Osteocyte (in vitro differentiated cells): Measurements from ENCODE around the gene CCDC60. TPM values are rescaled to one million over a fixed set of nuclear protein-coding genes. Genes with fewer than 3 reads are reported as not detected.

Source experiments
- DNase-seq: peaks from one replicate; pipeline ENCODE4 v3.0.0; 2021; ENCODE audit warnings: mixed read lengths; ENCODE audit not compliant: unreplicated experiment; ENCODE audit errors: extremely low spot score
- H3K27ac Mint-ChIP-seq: one replicate; pipeline ENCODE4 v1.8.0; 2021; ENCODE audit warnings: mild to moderate bottlenecking, mixed read lengths; ENCODE audit not compliant: unreplicated experiment
- H3K27me3 Mint-ChIP-seq: one replicate; pipeline ENCODE4 v1.8.0; 2021; ENCODE audit warnings: mixed read lengths; ENCODE audit not compliant: unreplicated experiment
- H3K36me3 Mint-ChIP-seq: one replicate; pipeline ENCODE4 v1.8.0; 2021; ENCODE audit warnings: mixed read lengths; ENCODE audit not compliant: unreplicated experiment
- H3K4me1 Mint-ChIP-seq: one replicate; pipeline ENCODE4 v1.8.0; 2021; ENCODE audit warnings: mixed read lengths; ENCODE audit not compliant: unreplicated experiment
- H3K4me3 Mint-ChIP-seq: one replicate; pipeline ENCODE4 v1.8.0; 2021; ENCODE audit warnings: mild to moderate bottlenecking, moderate library complexity, mixed read lengths; ENCODE audit not compliant: unreplicated experiment
- H3K9me3 Mint-ChIP-seq: one replicate; pipeline ENCODE4 v1.8.0; 2021; ENCODE audit warnings: mixed read lengths; ENCODE audit not compliant: unreplicated experiment
- total RNA-seq: library from RNA; stranded (reverse); gene quantifications from 2 replicates; pipeline ENCODE4 v1.2.1, GENCODE V29; 2021
- TF ChIP-seq, protein P1 (sequence below): fragments of 200-600 bp; sonication (generic); IDR thresholded peaks from 2 replicates; pipeline ENCODE4 v1.5.0; 2021; ENCODE audit warnings: antibody characterized with exemption, mild to moderate bottlenecking, moderate library complexity

The CCDC60 gene
- total RNA-seq, 1 donor from 2014 or later: not detected

DNA sequence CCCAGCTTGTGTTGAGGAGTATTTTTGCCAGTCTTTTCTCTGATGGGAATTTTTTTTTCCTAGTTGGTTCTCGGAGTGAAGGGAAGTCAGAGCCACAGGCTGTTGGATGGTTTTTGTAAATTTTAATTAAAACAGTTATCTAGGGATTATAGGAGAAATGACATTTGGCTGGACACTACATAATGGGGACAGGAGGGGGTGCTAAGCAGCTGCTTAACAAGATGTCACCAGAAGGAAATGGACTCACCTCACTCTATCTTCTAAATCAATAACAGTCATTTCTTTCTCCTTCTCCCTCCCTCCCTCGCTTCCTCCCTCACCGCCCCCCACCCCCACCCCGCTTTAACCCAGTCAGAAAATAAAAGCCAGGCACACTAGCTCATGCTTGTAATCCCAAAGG is 165.7 kb downstream of the CCDC60 start:
- no peaks in the 10 kb centered on the region for H3K36me3 Mint-ChIP-seq
- TF ChIP-seq, protein P1, sequence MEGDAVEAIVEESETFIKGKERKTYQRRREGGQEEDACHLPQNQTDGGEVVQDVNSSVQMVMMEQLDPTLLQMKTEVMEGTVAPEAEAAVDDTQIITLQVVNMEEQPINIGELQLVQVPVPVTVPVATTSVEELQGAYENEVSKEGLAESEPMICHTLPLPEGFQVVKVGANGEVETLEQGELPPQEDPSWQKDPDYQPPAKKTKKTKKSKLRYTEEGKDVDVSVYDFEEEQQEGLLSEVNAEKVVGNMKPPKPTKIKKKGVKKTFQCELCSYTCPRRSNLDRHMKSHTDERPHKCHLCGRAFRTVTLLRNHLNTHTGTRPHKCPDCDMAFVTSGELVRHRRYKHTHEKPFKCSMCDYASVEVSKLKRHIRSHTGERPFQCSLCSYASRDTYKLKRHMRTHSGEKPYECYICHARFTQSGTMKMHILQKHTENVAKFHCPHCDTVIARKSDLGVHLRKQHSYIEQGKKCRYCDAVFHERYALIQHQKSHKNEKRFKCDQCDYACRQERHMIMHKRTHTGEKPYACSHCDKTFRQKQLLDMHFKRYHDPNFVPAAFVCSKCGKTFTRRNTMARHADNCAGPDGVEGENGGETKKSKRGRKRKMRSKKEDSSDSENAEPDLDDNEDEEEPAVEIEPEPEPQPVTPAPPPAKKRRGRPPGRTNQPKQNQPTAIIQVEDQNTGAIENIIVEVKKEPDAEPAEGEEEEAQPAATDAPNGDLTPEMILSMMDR: no peak
- no peaks in the 10 kb centered on the region for H3K4me1 Mint-ChIP-seq
- no peaks in the 10 kb centered on the region for H3K27me3 Mint-ChIP-seq
- no peaks in the 10 kb centered on the region for H3K9me3 Mint-ChIP-seq
- no peak overlapping the region for H3K27ac Mint-ChIP-seq
- H3K4me3 Mint-ChIP-seq: no peak overlapping the region
- no peak for DNase-seq

DNA sequence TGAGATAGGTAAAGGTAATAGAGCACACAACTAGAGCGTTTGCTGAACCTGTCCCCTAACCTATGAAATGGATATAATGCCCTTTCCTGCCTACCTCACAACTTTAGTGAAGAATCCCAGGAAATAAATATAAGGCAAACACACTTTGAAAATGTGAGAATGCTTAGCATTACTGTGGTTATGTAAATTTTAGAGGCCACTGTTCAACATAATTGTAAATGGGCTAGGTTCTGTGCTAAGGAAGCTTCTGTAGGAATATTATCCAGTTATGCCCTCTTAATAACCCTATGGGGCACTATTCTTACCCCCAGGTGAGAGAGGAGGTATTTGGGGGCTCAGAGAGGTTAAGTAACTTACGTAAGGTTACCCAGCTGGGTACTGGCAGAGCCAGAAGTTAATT is 166.5 kb downstream of the CCDC60 start:
- Mint-ChIP-seq H3K9me3 (no peaks in the 10 kb centered on the region), H3K4me1 (no peaks in the 10 kb centered on the region), H3K4me3 (no peak overlapping the region), H3K36me3 (no peaks in the 10 kb centered on the region), H3K27ac (no peak overlapping the region), H3K27me3 (no peaks in the 10 kb centered on the region)
- no peak for DNase-seq
- TF ChIP-seq, protein P1: no peak

DNA sequence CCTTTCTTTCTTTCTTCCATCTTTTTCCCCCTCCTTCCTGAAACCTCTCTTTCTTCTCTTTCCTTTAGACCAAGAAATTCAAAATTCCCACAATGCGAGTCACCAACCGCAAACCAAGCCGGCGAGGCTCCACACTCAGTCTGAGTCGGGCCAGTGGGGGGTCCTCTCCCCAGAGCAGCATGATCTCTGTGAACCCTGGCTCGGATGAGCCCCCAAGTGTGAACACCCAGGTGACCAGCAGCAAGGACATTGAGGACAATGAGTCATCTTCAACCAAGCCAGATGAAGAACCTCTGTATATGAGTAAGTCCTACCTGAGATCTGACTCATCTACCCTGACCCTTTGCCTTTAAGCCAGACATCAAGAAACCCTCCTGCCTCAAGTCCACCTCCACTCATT is 170.5 kb downstream of the CCDC60 start:
- no peak overlapping the region for H3K27ac Mint-ChIP-seq
- TF ChIP-seq, protein P1: no peak
- H3K36me3 Mint-ChIP-seq: no peaks in the 10 kb centered on the region
- H3K4me3 Mint-ChIP-seq: no peak overlapping the region
- H3K27me3 Mint-ChIP-seq: no peaks in the 10 kb centered on the region
- no peaks in the 10 kb centered on the region for H3K4me1 Mint-ChIP-seq
- DNase-seq: no peak
- peaks cover 1% of the 10 kb centered on the region for H3K9me3 Mint-ChIP-seq

DNA sequence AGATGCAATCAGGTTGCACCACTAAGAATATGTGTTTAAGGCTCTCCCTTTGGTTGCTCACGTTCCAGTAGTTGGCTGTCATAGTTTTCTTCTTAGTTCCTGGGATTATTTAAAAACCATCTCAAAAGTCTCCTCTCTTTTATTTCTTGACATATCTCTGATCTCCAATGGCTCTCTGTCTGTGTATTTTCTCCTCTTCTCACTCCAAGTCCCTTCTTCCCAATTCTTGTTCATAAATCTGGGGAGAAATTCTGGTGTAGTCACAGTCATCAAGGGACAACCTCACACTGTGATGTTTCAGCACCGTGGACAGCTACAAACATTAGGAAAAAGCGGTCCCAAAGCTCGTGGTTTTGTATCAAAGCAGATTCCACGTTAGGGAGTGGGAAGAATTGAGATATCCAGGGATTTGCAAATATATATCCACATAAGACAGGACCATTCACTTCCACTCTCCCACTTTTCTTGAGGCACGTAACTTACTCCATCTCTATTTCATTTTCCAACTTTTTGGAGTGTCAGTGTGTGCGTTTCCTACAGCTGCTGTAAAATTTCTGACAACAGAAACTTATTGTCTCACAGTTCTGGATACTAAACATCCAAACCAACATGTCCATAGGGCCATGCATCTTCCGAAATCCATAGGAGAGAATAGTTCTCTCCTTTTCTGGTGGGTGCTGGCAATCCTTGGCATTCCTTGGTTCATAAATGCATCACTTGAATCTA is 178.4 kb downstream of the CCDC60 start:
- no peak for DNase-seq
- Mint-ChIP-seq H3K4me1 (no peaks in the 10 kb centered on the region), H3K36me3 (no peaks in the 10 kb centered on the region), H3K27me3 (no peaks in the 10 kb centered on the region), H3K27ac (no peak overlapping the region), H3K9me3 (peaks cover 23% of the 10 kb centered on the region), H3K4me3 (no peak overlapping the region)
- TF ChIP-seq, protein P1: no peak

DNA sequence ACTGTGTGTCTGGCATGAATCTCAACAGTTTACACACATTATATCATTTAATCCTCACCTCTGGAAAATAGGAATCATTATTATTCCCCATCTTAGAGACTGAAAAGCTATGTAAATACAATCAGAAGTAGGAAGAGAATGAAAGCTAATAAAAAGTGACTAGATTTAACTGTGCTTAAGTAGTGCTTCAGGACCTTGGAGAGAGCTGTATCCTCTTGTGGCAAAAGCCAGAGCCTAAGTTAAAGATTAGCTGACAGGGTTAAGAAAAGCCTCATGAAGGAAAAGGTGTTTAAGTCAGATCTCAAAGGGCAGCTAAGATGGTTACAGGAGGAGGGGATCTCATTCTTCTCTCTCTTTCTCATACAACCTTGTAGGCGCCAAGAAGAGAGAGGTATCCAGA is 193.7 kb downstream of the CCDC60 start:
- Mint-ChIP-seq H3K27ac (no peak overlapping the region), H3K27me3 (no peaks in the 10 kb centered on the region), H3K36me3 (no peaks in the 10 kb centered on the region), H3K4me1 (no peaks in the 10 kb centered on the region), H3K4me3 (no peak overlapping the region), H3K9me3 (peaks cover 14% of the 10 kb centered on the region)
- TF ChIP-seq, protein P1: no peak
- DNase-seq: no peak
